ENCODE data around the gene FKBP9.
"Not testable (repeated sequence)": the region's sequence is repeated elsewhere in the genome, so short reads cannot be mapped to it uniquely, and the experiment has no call there.

The FKBP9 gene, protein sequence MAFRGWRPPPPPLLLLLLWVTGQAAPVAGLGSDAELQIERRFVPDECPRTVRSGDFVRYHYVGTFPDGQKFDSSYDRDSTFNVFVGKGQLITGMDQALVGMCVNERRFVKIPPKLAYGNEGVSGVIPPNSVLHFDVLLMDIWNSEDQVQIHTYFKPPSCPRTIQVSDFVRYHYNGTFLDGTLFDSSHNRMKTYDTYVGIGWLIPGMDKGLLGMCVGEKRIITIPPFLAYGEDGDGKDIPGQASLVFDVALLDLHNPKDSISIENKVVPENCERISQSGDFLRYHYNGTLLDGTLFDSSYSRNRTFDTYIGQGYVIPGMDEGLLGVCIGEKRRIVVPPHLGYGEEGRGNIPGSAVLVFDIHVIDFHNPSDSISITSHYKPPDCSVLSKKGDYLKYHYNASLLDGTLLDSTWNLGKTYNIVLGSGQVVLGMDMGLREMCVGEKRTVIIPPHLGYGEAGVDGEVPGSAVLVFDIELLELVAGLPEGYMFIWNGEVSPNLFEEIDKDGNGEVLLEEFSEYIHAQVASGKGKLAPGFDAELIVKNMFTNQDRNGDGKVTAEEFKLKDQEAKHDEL

DNA sequence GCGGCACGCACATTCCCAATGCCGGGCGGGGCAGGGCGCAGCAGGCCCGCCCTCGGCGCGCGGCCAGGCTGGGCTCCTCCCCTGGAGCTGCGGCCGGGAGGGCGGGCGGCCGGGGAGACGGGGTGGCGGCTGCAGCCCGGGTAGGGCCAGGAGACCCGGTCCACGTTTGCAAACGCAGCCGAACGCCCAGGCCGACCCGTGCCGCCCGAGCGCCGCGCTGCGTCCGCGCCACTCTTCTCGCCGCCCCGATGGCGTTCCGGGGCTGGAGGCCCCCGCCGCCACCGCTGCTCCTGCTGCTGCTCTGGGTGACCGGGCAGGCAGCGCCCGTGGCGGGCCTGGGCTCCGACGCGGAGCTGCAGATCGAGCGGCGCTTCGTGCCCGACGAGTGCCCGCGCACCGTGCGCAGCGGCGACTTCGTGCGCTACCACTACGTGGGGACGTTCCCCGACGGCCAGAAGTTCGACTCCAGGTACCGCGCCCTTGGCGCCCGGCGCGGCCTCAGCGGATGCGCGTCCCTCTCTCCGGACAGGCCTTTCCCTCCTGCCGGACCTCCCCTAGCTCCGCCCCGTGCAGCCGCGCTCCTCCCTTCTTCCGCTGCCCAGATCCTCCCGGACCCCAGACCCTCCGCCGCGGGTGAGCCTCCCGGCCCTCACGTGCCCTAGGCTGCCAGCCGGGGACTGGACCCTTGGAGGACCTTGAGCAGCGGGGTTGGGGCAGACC is at the start of gene FKBP9:
Gene FKBP9, plus strand, starts transcription at position 115 of the 720 bp plus-strand sequence. Its CDS starts 134 bp downstream, at position 249.
- peak; percentile 56 for DNase-seq (ENCODE audit: low read depth)

DNA sequence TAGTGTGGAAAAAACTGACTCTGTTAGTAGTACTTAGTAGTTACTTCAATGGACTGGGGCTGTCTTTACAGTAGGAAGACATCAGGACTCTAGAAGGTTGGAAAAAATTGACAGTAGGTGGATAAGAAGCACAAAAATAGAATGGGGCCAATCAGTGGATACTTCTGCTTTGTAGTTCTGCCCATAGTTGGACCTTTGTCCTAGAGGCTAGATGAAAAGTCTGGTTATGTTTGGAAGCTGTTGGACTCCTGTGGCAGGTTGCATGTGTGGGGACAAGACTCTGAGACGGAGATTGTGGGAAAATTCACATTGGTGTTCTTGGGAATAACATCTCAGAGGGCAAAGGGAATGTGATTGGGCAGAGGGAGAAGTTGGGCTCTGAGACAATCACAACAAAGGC is 47.0 kb upstream of the FKBP9 start:
- DNase-seq (ENCODE audit: low read depth): no peak

DNA sequence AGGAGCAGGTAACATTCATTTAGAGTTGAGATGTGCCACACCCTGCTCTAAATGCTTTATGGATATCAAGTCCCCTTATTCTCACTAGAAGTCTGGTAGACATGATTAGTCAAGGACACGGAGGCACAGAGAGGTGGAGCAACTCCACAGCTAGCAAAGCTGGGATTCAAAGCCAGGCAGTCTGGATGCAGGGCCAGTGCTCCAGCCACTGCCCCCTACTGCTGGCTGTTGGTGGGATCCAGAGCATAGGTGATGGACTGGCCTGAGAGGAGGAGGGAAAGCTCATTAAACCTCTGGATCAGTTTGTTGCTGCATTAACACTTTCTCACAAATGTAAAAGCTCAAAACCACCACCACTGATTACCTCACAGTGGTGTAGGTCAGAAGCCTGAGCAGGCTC is 43.1 kb upstream of the FKBP9 start:
- DNase-seq (ENCODE audit: low read depth): no peak

DNA sequence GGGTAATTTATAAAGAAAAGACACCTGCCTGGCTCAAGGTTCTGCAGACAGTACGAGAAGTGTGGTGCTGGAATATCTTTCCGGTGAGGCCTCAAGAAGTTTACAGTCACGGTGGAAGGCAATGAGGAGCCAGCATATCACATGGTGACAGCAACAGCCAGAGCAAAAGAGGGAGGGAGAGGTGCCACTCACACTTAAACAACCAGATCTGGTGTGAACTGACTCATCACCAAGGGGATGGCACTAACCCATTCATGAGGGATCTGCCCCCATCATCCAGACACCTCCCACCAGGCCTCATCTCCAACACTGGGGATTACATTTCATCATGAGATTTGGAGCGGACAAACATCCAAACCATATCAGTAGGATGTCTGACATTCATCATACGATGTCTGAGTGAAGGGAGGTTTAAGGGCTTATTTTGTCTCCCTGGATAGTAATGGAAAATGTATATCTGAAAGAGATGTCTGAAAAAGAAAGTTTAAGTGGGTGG is 42.2 kb upstream of the FKBP9 start:
- no peak for DNase-seq (ENCODE audit: low read depth)

DNA sequence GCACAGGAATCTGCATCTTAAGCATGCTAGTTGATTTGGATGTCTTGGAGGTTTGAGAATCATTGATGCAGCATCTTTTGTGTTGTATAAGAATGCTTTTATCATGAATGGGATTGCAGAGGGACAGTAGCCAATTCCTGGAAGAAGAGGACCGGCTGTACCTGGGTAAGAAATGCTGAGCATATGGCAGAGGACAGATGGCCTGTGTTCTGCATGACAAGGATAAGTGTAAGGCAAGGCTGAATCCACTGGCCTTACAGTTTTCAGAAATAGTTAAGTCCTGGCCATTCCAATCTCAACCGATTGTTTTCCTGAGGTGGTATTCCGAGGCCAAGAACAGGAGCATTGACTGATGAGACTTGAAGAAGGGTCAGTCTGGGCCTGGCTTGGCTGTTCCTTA is 41.2 kb upstream of the FKBP9 start:
- DNase-seq (ENCODE audit: low read depth): no peak

DNA sequence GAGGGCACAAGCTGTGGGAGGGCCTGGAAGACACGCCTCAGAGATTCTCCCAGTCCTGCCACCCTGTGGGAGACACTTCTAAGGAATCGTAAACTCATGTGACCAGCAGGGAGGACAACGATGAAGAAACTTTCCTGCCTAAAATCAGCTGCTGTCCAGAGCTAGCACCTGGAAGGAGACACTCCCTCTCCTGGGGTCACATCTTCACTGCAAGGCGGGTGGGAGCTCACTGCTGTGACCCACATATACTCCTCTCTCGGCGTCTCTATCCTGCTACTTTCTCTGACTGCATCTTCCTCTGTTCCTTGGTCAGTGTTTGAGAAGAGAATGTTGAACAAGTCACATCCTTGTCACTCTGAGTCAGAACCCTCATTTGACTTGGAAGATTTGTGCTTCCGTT is 40.2 kb upstream of the FKBP9 start:
- DNase-seq (ENCODE audit: low read depth): not testable (repeated sequence)

DNA sequence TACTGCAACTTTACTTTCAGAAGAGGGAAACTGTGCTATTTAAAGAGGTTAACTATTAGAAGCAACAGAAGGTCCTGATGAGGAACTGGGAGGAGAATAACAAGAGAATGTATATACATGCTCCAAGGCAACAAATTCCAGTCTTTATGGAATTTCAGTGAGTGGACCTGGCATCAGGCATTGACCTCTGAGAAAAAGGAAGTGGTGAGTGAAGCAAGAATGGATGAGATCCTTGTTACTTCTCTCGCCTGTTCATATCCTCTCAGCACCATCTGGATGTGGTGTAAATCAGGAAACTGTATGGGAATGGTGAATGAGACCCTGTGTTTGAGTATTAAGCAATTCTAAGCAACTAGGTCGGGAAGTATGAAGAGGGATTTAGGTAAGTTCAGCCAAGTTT is 35.3 kb upstream of the FKBP9 start:
- no peak for DNase-seq (ENCODE audit: low read depth)

DNA sequence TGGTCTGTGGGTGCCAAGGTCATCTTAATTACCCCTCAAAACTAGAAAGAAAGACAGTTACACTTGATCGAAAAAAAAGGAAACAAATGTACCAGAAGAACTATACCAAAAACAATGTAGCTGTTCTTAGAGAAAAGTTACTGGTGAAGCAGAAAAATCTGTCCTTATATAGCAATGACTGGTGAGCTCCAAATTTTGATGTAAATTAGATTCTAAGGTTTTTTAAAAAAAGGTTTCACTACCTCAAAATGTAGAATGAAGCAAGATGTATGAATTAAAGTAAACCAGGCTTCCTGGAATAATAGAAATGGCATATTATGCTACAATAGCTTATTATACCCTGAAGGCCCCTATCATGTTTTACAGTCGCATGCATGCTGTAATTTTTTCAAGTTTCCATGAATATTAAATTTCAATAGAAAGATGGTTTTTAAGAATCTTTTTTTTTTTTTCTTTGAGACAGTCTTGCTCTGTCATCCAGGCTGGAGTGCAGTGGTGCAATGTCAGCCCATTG is 28.4 kb upstream of the FKBP9 start:
- DNase-seq (ENCODE audit: low read depth): no peak

DNA sequence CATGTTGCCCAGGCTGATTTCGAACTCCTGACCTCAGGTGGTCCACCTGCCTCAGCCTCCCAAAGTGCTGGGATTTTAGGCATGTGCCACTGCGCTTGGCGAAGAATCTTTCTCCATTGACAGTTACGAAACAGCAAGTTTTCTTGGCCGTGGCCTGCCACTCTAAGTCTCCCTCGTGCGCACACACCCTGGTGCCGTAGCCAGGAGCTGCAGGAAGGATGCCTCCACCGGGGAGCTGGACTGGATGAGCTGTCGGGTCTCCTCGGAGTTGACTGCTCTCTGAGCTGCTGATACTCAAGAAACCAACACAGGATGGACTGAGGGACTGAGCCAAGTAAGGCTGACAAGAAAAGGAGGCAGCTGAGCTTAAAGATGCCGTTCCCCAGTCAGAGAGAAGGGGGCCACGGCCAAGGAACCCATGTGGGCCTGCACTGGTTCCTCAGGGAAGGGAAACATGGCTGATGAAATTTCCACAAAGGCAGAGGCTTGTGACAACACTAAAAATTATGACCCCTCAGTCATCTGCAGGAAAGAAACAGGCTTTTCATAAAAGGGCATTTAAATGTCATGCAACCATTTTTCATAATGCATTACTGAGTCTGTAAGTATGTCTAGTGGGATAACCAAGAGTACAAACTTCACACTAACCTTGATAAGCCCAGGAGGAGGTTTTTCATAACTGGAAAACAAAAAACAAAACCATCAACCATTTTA is 27.7 kb upstream of the FKBP9 start:
- DNase-seq (ENCODE audit: low read depth): no peak

DNA sequence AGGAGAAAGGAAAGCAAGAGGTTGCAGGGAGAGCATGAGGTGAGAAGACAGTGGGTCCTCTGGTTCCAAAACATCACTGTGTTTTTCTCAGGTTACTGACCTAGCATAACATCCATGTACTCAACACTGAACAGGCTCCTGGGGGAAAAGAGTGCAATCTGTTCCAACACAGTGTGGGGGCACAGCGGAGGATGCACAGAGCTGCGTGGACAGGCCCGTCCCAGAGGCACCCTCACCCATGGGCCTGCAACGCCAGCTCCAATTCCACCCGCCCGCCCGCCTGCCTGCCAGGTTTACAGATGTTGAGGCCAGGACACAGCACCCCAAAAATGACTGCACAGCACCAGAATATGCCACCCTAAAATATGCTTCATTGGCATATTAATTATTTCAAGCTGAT is 26.9 kb upstream of the FKBP9 start:
- DNase-seq (ENCODE audit: low read depth): no peak

DNA sequence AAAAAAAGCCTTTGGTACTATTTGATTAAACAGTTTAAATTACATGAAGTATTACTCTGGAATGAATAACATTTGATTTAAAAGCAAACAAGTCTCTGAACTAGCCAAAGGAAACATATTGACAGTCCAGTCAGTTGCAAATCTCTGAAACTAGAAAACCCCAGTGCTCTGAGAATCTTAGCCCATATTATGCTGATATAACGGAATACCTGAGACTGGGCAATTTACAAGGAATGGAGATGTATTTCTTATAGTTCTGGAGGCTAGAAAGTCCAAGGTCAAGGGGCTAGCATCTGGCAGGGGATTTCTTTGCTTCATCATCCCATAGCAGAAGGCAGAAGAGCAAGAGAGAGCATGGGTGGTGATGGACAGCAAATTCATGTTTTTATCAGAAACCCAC is 21.7 kb upstream of the FKBP9 start:
- no peak for DNase-seq (ENCODE audit: low read depth)

DNA sequence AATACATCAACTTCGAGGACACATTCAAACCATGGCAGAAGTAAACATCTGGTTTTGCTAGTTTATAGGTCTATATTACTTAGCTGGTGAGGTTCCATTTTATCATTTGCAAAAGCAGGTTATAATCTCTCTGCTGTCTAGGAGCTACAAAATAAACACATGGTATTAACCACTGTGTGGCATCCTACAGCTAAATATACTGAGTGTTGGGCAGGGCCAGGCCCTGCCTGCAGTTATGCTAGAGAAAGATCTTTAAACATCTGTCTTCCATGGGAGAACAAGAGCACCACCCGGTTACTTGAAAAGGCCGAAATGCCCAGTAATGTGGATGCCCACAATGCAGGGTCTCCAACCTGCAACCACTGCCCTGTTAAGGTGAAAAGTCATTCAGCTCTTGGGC is 20.6 kb upstream of the FKBP9 start:
- no peak for DNase-seq (ENCODE audit: low read depth)

DNA sequence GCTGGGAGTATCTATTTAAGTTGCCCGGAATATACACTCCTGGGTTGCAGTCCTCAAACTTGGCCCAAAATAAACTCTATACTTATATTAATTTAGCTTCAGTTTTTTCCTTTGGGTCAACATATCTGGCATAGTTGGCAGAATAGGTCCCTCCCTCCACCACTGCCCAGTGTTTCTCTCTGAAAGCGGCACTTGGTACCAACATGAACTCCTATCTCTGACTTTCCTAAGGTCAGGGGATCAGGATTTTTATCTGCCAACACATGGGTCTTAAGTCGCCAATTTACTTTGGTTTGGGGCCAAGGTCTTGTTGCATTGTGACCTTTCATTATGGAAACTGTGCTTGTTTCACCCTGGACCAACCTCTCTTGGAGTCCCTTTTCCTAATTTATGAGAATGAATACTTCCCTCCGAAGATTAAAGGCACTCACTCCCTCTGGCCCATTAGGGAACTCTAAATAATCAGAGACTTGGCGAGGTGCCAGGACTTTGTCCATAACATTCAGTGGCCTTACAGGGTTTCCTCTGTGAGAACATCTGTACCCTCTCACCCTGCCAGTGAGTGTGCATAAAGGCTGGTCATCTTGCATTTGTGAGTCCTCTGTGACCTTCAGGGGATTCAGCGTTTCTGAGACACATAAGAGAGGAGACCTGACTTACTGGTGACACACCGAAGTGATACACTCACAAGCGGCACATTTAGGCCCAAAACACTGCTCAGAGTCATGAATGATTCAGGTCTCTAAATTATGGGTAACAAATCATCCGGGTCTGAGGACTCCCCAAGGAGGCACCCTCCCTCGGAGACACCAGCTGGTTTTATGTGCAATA is 19.7 kb upstream of the FKBP9 start:
- no peak for DNase-seq (ENCODE audit: low read depth)

DNA sequence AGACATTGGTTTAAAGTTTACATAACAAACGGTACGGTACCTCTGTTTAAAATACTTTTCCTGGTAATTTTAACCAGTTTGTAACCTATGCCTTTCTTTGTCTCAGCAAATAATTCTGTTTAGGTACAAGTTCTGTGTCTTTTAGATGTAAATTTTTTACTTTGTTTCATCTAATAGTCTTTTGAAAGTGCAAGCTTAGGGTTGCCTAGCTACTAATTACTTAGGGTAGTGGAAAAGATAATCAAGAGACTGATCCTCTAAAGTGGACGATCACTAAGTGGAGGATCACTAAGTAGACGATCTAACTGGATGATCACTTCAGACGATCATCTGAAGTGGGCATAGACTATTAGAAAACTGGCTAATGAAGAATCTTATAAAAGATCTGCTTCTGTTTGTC is 16.1 kb upstream of the FKBP9 start:
- DNase-seq (ENCODE audit: low read depth): no peak

DNA sequence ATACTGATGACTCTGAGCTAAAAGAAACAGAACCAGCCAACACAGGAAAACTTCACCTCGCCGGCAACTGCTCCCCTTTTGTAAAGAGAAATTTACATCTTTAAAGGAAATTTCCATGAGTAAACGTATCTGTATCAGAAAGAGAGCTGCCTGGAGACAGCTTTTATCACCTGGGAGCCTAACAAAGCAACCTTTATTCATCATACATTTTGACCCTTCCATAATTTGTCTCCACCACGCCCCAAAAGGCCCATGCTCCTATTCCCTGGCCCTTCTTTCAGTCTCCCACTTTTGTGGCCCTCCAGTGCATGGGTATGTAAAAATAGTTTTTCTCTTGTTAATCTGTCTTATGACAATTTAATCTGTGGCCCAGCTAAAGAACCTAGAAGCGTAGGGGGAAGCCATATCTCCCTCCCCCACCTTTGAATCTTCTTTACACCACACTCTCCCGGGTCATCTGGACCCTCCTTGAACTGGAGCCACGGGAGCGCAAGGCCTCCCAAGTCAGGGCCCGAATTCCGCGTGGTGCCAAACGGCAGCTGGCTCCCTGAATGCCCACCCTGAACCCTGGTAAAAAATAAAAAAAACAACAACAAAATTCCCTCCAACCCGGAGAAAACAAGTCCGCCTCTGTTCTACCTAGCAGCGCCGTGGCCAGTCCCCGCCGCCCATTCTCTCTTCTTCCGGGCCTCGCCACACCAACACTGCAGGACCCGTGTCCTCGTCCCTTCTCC is 15.4 kb upstream of the FKBP9 start:
- DNase-seq (ENCODE audit: low read depth): no peak

DNA sequence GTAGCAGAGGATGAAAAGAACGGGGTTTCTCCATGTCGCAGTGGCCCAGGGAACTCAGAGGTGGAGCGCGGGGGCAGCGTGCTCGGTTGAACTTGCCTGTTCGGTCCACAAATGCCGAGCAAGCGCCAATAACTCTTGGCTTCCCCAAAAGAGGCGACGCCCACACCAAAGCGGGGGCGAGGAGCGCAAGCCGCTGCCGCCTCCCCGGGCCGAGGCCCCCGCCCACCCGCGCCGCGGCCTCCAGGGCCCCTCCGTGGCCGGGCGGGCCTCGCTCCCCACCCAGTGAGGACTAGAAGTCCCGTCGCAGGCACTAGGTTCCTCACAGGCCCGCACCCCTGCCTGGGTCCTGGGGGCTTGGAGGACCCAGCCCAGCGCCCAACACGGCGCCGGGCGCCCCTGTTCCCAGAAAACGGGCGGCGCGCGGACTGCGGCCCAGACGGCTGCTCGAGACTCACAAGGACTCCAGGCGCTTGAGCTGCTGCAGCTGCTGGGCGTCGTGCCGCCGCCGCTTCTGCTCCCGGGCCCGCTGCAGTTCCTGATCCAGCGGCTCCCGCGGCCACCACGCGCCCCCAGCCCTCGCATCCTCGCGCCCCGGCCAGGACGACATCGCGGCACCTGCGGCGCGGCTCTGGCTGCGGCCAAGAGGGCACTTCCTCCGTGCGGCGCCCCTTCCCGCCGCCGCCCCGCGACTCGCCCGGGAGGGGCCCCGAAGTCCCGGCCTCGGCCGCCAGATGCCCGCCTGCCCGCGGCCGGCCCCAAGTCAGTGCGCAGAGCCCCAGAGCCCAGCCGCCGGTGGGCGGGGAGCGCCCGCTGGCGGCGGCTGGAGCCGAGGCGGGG is 14.6 kb upstream of the FKBP9 start:
- DNase-seq (ENCODE audit: low read depth): peak; percentile 41

DNA sequence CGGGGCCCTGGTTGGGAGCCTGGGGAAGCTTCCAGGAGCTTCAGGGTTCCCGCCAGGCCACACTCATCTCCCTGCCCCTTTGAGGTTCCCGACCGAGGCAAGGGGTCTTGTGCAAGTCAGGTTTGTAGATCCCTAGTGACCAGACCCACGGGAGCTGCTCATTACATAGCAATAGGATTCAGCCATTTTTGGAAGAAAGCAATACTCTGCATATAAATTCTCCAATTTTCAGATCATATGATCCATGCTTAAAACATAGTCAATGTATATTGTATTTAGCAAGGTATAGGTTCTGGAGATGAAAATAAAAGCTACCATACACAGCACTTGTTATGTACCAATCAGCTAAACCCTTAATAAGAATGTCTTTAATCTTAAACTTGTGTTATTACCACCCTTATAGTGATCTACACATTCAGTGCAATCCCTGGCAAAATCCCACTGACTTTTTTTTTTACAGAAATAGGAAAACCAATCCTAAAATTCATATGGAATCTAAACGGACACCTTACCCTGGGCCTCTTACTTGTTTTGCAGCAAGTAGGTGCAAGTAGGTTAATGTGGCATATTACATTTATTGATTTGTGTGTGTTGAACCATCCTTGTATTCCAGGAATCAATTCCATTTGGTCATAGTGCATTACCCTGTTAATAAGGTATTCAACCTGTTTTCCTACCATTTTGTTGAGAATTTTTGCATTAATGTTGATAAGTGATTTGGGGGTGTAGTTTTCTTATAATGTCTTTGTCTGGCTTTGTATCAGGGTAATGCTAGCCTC is 13.8 kb upstream of the FKBP9 start:
- no peak for DNase-seq (ENCODE audit: low read depth)

DNA sequence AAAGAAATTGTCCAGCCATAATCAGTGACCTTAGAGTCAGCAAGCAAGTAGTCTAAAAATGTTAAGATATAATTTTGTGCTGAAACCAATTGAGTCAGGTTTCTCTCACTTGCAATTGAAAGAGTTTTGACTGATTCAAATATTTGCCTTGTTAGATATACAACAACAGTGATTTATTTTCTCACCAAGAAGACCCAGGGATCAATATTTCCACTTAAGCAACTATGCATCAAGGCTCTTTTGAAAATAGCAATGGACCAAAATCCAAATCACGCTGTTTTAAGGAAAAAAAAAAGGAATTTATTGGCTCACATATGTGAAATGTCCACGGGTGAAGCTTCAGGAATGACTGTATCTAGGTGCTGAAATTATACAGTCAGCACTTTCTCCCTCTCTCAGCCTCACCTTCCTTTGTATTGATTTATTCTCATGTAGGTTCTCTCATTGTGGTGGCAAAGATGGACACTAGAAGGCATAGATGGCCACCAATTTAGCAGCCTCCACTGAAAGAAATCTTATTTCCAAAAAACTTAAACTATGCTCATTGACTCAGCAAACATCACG is 9.7 kb upstream of the FKBP9 start:
- DNase-seq (ENCODE audit: low read depth): no peak

DNA sequence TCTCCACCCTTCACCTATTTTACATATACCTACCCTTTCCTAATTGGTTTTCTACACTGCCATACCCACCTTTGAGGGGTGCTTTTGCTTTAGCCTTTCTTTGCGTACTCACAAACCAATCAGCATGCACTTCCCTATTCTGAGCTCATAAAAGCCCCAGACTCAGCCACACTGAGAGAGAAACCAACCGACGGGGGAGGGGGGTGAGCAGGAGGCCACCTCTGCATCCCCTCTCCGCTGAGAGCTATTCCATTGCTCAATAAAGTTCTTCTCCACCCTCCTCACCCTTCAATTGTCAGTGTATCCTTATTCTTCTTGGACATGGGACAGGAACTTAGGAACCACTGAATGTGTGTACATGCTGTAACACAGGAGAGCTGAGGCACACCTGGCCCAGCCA is 9.0 kb upstream of the FKBP9 start:
- no peak for DNase-seq (ENCODE audit: low read depth)
